Keratinocyte (primary cell): ENCODE measurements around the gene GTF2H3. TPM values are rescaled to one million over a fixed set of nuclear protein-coding genes. Genes with fewer than 3 reads are reported as not detected.

Experiments
- DNase-seq: peaks from one replicate; pipeline ENCODE4 v3.0.0-alpha.2; 2011; ENCODE audit warnings: low read depth, missing footprints, low spot score
- FAIRE-seq: peaks from 2 replicates; lab custom pipeline; 2011; peaks lifted over from hg19 to GRCh38; lab: Jason Lieb, UNC
- H2AFZ ChIP-seq: 2 replicates; pipeline ENCODE4 v1.6.0; 2012; ENCODE audit warnings: low read length, control low read depth, inconsistent platforms; ENCODE audit not compliant: control insufficient read depth
- H3K27ac ChIP-seq: 2 replicates; pipeline ENCODE4 v1.5.1; 2011; ENCODE audit warnings: low read length; ENCODE audit not compliant: control insufficient read depth, insufficient read depth
- H3K27me3 ChIP-seq: 3 replicates; pipeline ENCODE4 v1.6.0; 2011; ENCODE audit warnings: low read length; ENCODE audit not compliant: control insufficient read depth, insufficient read depth; ENCODE audit errors: extremely low read depth
- H3K36me3 ChIP-seq, 2 experiments: 2 replicates in 1 of 2; 3 replicates in 1 of 2; pipeline ENCODE4 v1.5.1; 2011; ENCODE audit warnings: low read length in 2 of 2, mild to moderate bottlenecking in 1 of 2; ENCODE audit not compliant: control insufficient read depth in 2 of 2, insufficient read depth in 2 of 2; ENCODE audit errors: extremely low read depth in 1 of 2
- H3K4me1 ChIP-seq: 3 replicates; pipeline ENCODE4 v1.5.1; 2011; ENCODE audit warnings: low read length; ENCODE audit not compliant: control insufficient read depth, insufficient read depth; ENCODE audit errors: extremely low read depth
- H3K4me2 ChIP-seq: 3 replicates; pipeline ENCODE4 v1.6.0; 2011; ENCODE audit warnings: low read depth, low read length; ENCODE audit not compliant: control insufficient read depth, insufficient read depth; ENCODE audit errors: extremely low read depth
- H3K4me3 ChIP-seq, 3 experiments: fragments of 200-600 bp in 1 of 3; sonication (generic) in 1 of 3; 2 replicates in 2 of 3; 3 replicates in 1 of 3; pipeline ENCODE4 v1.5.1; 2011 to 2016; ENCODE audit warnings: low read length in 3 of 3, mild to moderate bottlenecking in 3 of 3, control low read depth in 2 of 3, inconsistent platforms in 1 of 3, low read depth in 1 of 3, mixed read lengths in 1 of 3, mixed run types in 1 of 3, moderate library complexity in 1 of 3; ENCODE audit not compliant: control insufficient read depth in 2 of 3, insufficient read depth in 2 of 3; ENCODE audit errors: extremely low read depth in 1 of 3
- H3K79me2 ChIP-seq: 2 replicates; pipeline ENCODE4 v1.6.0; 2012; ENCODE audit warnings: low read length; ENCODE audit not compliant: control insufficient read depth, insufficient read depth
- H3K9ac ChIP-seq: 3 replicates; pipeline ENCODE4 v1.6.0; 2011; ENCODE audit warnings: low read length; ENCODE audit not compliant: control insufficient read depth, insufficient read depth; ENCODE audit errors: extremely low read depth
- H3K9me1 ChIP-seq: 3 replicates; pipeline ENCODE4 v1.6.0; 2011; ENCODE audit warnings: low read length; ENCODE audit not compliant: control insufficient read depth, insufficient read depth; ENCODE audit errors: extremely low read depth
- H3K9me3 ChIP-seq: 2 replicates; pipeline ENCODE4 v1.5.1; 2012; ENCODE audit warnings: low read depth, low read length; ENCODE audit not compliant: control insufficient read depth
- H4K20me1 ChIP-seq: 3 replicates; pipeline ENCODE4 v1.6.0; 2011; ENCODE audit warnings: low read length; ENCODE audit not compliant: control insufficient read depth, insufficient read depth; ENCODE audit errors: extremely low read depth
- CTCF ChIP-seq, 3 experiments: IDR thresholded peaks in 1 of 3; conservative IDR thresholded peaks in 1 of 3; optimal IDR thresholded peaks in 1 of 3; 2 replicates in 2 of 3; 3 replicates in 1 of 3; pipeline versions ENCODE3 to v1.5.1; 2011; ENCODE audit warnings: low read length in 3 of 3, mild to moderate bottlenecking in 3 of 3, moderate library complexity in 2 of 3, control low read depth in 1 of 3, inconsistent platforms in 1 of 3; ENCODE audit not compliant: insufficient read depth in 2 of 3; ENCODE audit errors: extremely low read depth in 1 of 3
- EZH2 ChIP-seq: IDR thresholded peaks from one replicate; pipeline ENCODE4 v1.6.1; 2012; ENCODE audit warnings: inconsistent platforms, mild to moderate bottlenecking, low read length, moderate library complexity
- dilution Hi-C: fragments of 300-500 bp; cut with MboI; formaldehyde crosslinking; loops from one replicate; pipeline ENCODE4 v1.7.0; 2020; ENCODE audit warnings: low sequenced_read_pairs; ENCODE audit not compliant: extremely low pct_ligation_motif_present
- polyA plus RNA-seq, 5 experiments: library from polyadenylated mRNA; depleted of rRNA in 3 of 5; stranded (reverse) in 3 of 5; stranded (forward) in 1 of 5; unstranded in 1 of 5; fragments of >200 nt; gene quantifications; 1 replicate in 1 of 5; 2 replicates in 3 of 5; 3 replicates in 1 of 5; pipeline versions ENCODE4 v1.2.1 to v1.2.3, GENCODE V29; 2011 to 2012; ENCODE audit warnings: missing spikeins in 2 of 5, low read depth in 1 of 5, low replicate concordance in 1 of 5

GTF2H3 gene
- polyA plus RNA-seq, 1 donor (not counting 4 experiments of a cell fraction or from before 2014, with no cell fraction given) = 57.2 TPM

- H3K27me3 ChIP-seq = no peaks in the 10 kb centered on the region
- dilution Hi-C loops = no loop called here
- TF ChIP-seq CTCF (optimal IDR thresholded peaks at IDR 0.05 in 1 of 3, IDR thresholded peaks at IDR 0.05 in 1 of 3, conservative IDR thresholded peaks at IDR 0.05 in 1 of 3; ENCODE audit: extremely low read depth in 1 of 3, insufficient read depth in 2 of 3, low read length in 3 of 3) (no peak), EZH2 (no peak)
- FAIRE-seq (no peak), DNase-seq (no peak)
- no peaks in the 10 kb centered on the region for H3K9me1 ChIP-seq
- peaks cover 5% of the 10 kb centered on the region for H3K4me1 ChIP-seq
- H3K79me2 ChIP-seq = no peaks in the 10 kb centered on the region
- no peak overlapping the region for H3K4me3 ChIP-seq
- no peaks in the 10 kb centered on the region for H3K9me3 ChIP-seq
- H2AFZ ChIP-seq = no peak overlapping the region
- H3K9ac ChIP-seq = no peak overlapping the region
- no peak overlapping the region for H3K27ac ChIP-seq
- H4K20me1 ChIP-seq = no peaks in the 10 kb centered on the region
- no peak overlapping the region for H3K4me2 ChIP-seq
- H3K36me3 ChIP-seq = peaks cover 0 to 4% of the 10 kb centered on the region in 2 experiments
Observed at GRCh38 chr12:123675436-123675835, 41.8 kb downstream of the GTF2H3 start.

GRCh38 chr12:123676616-123677320 is 43.1 kb downstream of the GTF2H3 start:
- peaks cover 4 to 6% of the 10 kb centered on the region in 2 experiments for H3K36me3 ChIP-seq

More at GRCh38 chr12:123676616-123677320, 43.1 kb downstream of the GTF2H3 start:
- H3K79me2 ChIP-seq = no peaks in the 10 kb centered on the region
- TF ChIP-seq CTCF (optimal IDR thresholded peaks at IDR 0.05 in 1 of 3, IDR thresholded peaks at IDR 0.05 in 1 of 3, conservative IDR thresholded peaks at IDR 0.05 in 1 of 3; ENCODE audit: extremely low read depth in 1 of 3, insufficient read depth in 2 of 3, low read length in 3 of 3) = no peak
- TF ChIP-seq EZH2 = no peak
- no peak overlapping the region for H2AFZ ChIP-seq
- H3K9me1 ChIP-seq = no peaks in the 10 kb centered on the region
- H3K27me3 ChIP-seq = no peaks in the 10 kb centered on the region
- no peak overlapping the region for H3K4me3 ChIP-seq
- no peaks in the 10 kb centered on the region for H4K20me1 ChIP-seq
- no peak for FAIRE-seq
- dilution Hi-C loops = no loop called here
- no peak overlapping the region for H3K9ac ChIP-seq
- H3K27ac ChIP-seq = no peak overlapping the region
- H3K9me3 ChIP-seq = no peaks in the 10 kb centered on the region
- no peak for DNase-seq
- peaks cover 1% of the 10 kb centered on the region for H3K4me1 ChIP-seq
- H3K4me2 ChIP-seq = no peak overlapping the region
